GM18511 (cell line): ENCODE data around the gene TRIM47.

ENCODE experiments used
- ATAC-seq: cut with Tn5 transposase; IDR thresholded peaks from one replicate; pipeline ENCODE4 v1.9.1; 2021; ENCODE audit warnings: mild to moderate bottlenecking, moderate library complexity; ENCODE audit not compliant: unreplicated experiment

Gene TRIM47

GRCh38 chr17:75878174-75878998, at the start of gene TRIM47:
Gene TRIM47, minus strand, starts transcription at chr17:75878581. Its CDS starts 33 bp downstream, at chr17:75878548.
- peak; percentile 28 for ATAC-seq

GRCh38 chr17:75927286-75927922, 49.0 kb upstream of the TRIM47 start:
- no peak for ATAC-seq

GRCh38 chr17:75926456-75926855, 48.1 kb upstream of the TRIM47 start:
- no peak for ATAC-seq

GRCh38 chr17:75925912-75926311, 47.5 kb upstream of the TRIM47 start:
- no peak for ATAC-seq

- ATAC-seq = no peak
Measured at GRCh38 chr17:75925103-75925502, 46.7 kb upstream of the TRIM47 start.

GRCh38 chr17:75922963-75923874, 44.8 kb upstream of the TRIM47 start:
- no peak for ATAC-seq

GRCh38 chr17:75922173-75922961, 44.0 kb upstream of the TRIM47 start:
- ATAC-seq = no peak

GRCh38 chr17:75921596-75921995, 43.2 kb upstream of the TRIM47 start:
- no peak for ATAC-seq

GRCh38 chr17:75920045-75920560, 41.7 kb upstream of the TRIM47 start:
- ATAC-seq = no peak

- no peak for ATAC-seq
Measured at GRCh38 chr17:75919611-75920010, 41.2 kb upstream of the TRIM47 start.

- no peak for ATAC-seq
Measured at GRCh38 chr17:75917917-75918445, 39.6 kb upstream of the TRIM47 start.

- no peak for ATAC-seq
Measured at GRCh38 chr17:75917141-75917916, 38.9 kb upstream of the TRIM47 start.

- no peak for ATAC-seq
Measured at GRCh38 chr17:75915268-75915667, 36.9 kb upstream of the TRIM47 start.

- no peak for ATAC-seq
Measured at GRCh38 chr17:75914643-75915267, 36.4 kb upstream of the TRIM47 start.

- no peak for ATAC-seq
Measured at GRCh38 chr17:75913537-75914210, 35.3 kb upstream of the TRIM47 start.

GRCh38 chr17:75910699-75911098, 32.3 kb upstream of the TRIM47 start:
- ATAC-seq = no peak

GRCh38 chr17:75909812-75910274, 31.5 kb upstream of the TRIM47 start:
- no peak for ATAC-seq
